ENCODE data around the gene SLC7A8.

- TF ChIP-seq CTCF (conservative IDR thresholded peaks at IDR 0.05; ENCODE audit: low read depth, low read length), result no peak
- TF ChIP-seq EZH2phosphoT487 (IDR thresholded peaks at IDR 0.05; ENCODE audit: borderline replicate concordance, low read length), result no peak
Observed at GRCh38 chr14:23172096-23172495, 11.4 kb downstream of the SLC7A8 start.

All from PC-3 (cell line).